GM19035 (cell line): ENCODE measurements around the gene TAF10.

Experiments
- ATAC-seq: cut with Tn5 transposase; IDR thresholded peaks from one replicate; pipeline ENCODE4 v1.9.1; 2021; ENCODE audit not compliant: unreplicated experiment

TAF10 gene

GRCh38 chr11:6640985-6641701 is 29.1 kb upstream of the TAF10 start:
- no peak for ATAC-seq

GRCh38 chr11:6640036-6640984 is 28.3 kb upstream of the TAF10 start:
- ATAC-seq: no peak

GRCh38 chr11:6638429-6638828 is 26.4 kb upstream of the TAF10 start:
- no peak for ATAC-seq

- no peak for ATAC-seq
Measured at GRCh38 chr11:6637871-6638270, 25.9 kb upstream of the TAF10 start.

- ATAC-seq: no peak
Measured at GRCh38 chr11:6636480-6636879, 24.5 kb upstream of the TAF10 start.

- ATAC-seq: no peak
Measured at GRCh38 chr11:6635082-6635932, 23.3 kb upstream of the TAF10 start.

GRCh38 chr11:6634534-6634933 is 22.5 kb upstream of the TAF10 start:
- ATAC-seq: no peak

GRCh38 chr11:6633422-6634408 is 21.7 kb upstream of the TAF10 start:
- ATAC-seq: no peak

- ATAC-seq: no peak
Measured at GRCh38 chr11:6632116-6633073, 20.4 kb upstream of the TAF10 start.

- no peak for ATAC-seq
Measured at GRCh38 chr11:6631361-6631890, 19.4 kb upstream of the TAF10 start.

GRCh38 chr11:6630632-6631291 is 18.7 kb upstream of the TAF10 start:
- ATAC-seq: no peak

- no peak for ATAC-seq
Measured at GRCh38 chr11:6629892-6630631, 18.0 kb upstream of the TAF10 start.

GRCh38 chr11:6629573-6629891 is 17.5 kb upstream of the TAF10 start:
- no peak for ATAC-seq

GRCh38 chr11:6628526-6628925 is 16.5 kb upstream of the TAF10 start:
- no peak for ATAC-seq

GRCh38 chr11:6627762-6628241 is 15.8 kb upstream of the TAF10 start:
- peak; percentile 77 for ATAC-seq

- no peak for ATAC-seq
Measured at GRCh38 chr11:6626971-6627761, 15.2 kb upstream of the TAF10 start.
